Osteocyte (in vitro differentiated cells): ENCODE data around the gene ANKLE2. TPM values are rescaled to one million over a fixed set of nuclear protein-coding genes. Genes with fewer than 3 reads are reported as not detected.

ENCODE experiments used
- DNase-seq: peaks from one replicate; pipeline ENCODE4 v3.0.0; 2021; ENCODE audit warnings: mixed read lengths; ENCODE audit not compliant: unreplicated experiment; ENCODE audit errors: extremely low spot score
- H3K27ac Mint-ChIP-seq: one replicate; pipeline ENCODE4 v1.8.0; 2021; ENCODE audit warnings: mild to moderate bottlenecking, mixed read lengths; ENCODE audit not compliant: unreplicated experiment
- H3K27me3 Mint-ChIP-seq: one replicate; pipeline ENCODE4 v1.8.0; 2021; ENCODE audit warnings: mixed read lengths; ENCODE audit not compliant: unreplicated experiment
- H3K36me3 Mint-ChIP-seq: one replicate; pipeline ENCODE4 v1.8.0; 2021; ENCODE audit warnings: mixed read lengths; ENCODE audit not compliant: unreplicated experiment
- H3K4me1 Mint-ChIP-seq: one replicate; pipeline ENCODE4 v1.8.0; 2021; ENCODE audit warnings: mixed read lengths; ENCODE audit not compliant: unreplicated experiment
- H3K4me3 Mint-ChIP-seq: one replicate; pipeline ENCODE4 v1.8.0; 2021; ENCODE audit warnings: mild to moderate bottlenecking, moderate library complexity, mixed read lengths; ENCODE audit not compliant: unreplicated experiment
- H3K9me3 Mint-ChIP-seq: one replicate; pipeline ENCODE4 v1.8.0; 2021; ENCODE audit warnings: mixed read lengths; ENCODE audit not compliant: unreplicated experiment
- total RNA-seq: library from RNA; stranded (reverse); gene quantifications from 2 replicates; pipeline ENCODE4 v1.2.1, GENCODE V29; 2021
- TF ChIP-seq, protein P1 (sequence below): fragments of 200-600 bp; sonication (generic); IDR thresholded peaks from 2 replicates; pipeline ENCODE4 v1.5.0; 2021; ENCODE audit warnings: antibody characterized with exemption, mild to moderate bottlenecking, moderate library complexity

ANKLE2 gene
- total RNA-seq, 1 donor from 2014 or later: 70.0 TPM

DNA sequence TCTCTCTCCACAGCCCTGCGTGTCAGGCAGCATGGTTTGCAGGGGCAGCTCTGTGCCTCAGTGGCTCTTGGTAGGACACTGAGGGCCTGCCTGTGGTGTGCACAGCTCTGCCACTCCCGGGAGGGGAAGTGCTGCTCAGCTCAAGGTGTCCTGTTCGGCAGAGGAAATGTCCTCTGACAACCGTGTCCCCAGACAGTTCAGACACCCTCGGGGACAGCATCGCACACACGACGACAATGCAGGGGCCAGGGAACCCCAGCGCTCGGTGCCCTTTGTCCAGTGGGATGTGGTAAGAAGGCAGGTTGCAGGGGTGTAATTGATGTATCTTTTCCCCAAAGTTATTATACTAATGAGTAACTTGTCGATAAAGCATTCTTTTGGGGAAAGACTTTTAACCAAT is 14.2 kb downstream of the ANKLE2 start:
- Mint-ChIP-seq H3K27ac (no peak overlapping the region), H3K9me3 (no peaks in the 10 kb centered on the region), H3K4me3 (no peak overlapping the region), H3K27me3 (no peaks in the 10 kb centered on the region), H3K4me1 (no peaks in the 10 kb centered on the region), H3K36me3 (peaks cover 39% of the 10 kb centered on the region)
- DNase-seq: no peak
- TF ChIP-seq, protein P1, sequence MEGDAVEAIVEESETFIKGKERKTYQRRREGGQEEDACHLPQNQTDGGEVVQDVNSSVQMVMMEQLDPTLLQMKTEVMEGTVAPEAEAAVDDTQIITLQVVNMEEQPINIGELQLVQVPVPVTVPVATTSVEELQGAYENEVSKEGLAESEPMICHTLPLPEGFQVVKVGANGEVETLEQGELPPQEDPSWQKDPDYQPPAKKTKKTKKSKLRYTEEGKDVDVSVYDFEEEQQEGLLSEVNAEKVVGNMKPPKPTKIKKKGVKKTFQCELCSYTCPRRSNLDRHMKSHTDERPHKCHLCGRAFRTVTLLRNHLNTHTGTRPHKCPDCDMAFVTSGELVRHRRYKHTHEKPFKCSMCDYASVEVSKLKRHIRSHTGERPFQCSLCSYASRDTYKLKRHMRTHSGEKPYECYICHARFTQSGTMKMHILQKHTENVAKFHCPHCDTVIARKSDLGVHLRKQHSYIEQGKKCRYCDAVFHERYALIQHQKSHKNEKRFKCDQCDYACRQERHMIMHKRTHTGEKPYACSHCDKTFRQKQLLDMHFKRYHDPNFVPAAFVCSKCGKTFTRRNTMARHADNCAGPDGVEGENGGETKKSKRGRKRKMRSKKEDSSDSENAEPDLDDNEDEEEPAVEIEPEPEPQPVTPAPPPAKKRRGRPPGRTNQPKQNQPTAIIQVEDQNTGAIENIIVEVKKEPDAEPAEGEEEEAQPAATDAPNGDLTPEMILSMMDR: no peak

DNA sequence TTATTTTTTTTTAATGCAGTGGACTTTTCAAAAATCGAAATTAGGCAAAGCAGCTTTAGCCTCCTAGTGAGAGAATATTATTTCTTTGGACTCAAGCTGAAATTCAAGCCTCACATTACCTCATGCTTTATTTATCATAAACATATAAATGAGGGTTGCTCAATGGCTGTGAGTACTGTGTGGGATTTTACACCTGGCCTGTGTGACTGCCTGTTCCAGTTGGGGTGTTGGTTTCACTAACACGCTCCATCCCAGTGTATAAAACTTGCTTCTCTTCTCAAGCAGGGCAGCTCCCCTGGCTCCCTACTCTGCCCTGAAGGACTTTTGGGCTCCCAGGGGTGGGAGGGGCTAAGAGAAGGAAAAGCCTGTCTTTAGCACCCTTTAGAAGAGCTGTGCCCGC is 15.0 kb downstream of the ANKLE2 start:
- H3K4me3 Mint-ChIP-seq: no peak overlapping the region
- no peak overlapping the region for H3K27ac Mint-ChIP-seq
- peaks cover 40% of the 10 kb centered on the region for H3K36me3 Mint-ChIP-seq
- no peaks in the 10 kb centered on the region for H3K9me3 Mint-ChIP-seq
- DNase-seq: no peak
- no peaks in the 10 kb centered on the region for H3K4me1 Mint-ChIP-seq
- no peaks in the 10 kb centered on the region for H3K27me3 Mint-ChIP-seq
- TF ChIP-seq, protein P1: no peak

DNA sequence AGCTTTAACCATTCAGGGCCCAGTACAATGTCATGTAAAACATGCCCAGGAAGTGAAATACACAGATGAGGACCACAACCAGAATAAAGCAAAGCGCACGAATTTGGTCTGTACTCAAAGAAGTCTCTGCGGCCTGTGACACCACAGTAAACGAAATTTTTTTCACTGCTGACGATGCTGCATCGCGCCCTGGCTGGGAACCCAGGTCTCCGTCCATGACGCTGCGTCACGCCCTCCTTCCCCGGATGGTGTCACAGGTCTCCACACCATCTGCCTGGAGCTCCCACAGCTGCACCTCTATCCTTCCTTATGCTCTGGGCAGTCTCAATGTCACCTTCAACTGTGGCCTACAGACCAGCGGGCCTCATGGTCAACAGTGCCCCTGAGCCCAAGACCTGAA is 17.8 kb downstream of the ANKLE2 start:
- H3K9me3 Mint-ChIP-seq: no peaks in the 10 kb centered on the region
- no peak overlapping the region for H3K27ac Mint-ChIP-seq
- H3K27me3 Mint-ChIP-seq: no peaks in the 10 kb centered on the region
- TF ChIP-seq, protein P1: no peak
- peaks cover 55% of the 10 kb centered on the region for H3K36me3 Mint-ChIP-seq
- H3K4me3 Mint-ChIP-seq: no peak overlapping the region
- H3K4me1 Mint-ChIP-seq: no peaks in the 10 kb centered on the region
- no peak for DNase-seq

GRCh38 chr12:132741620-132742019 is 20.0 kb downstream of the ANKLE2 start:
- Mint-ChIP-seq H3K9me3 (no peaks in the 10 kb centered on the region), H3K27ac (no peak overlapping the region), H3K36me3 (peaks cover 56% of the 10 kb centered on the region), H3K4me3 (no peak overlapping the region), H3K27me3 (no peaks in the 10 kb centered on the region), H3K4me1 (no peaks in the 10 kb centered on the region)
- no peak for DNase-seq
- TF ChIP-seq, protein P1: no peak

DNA sequence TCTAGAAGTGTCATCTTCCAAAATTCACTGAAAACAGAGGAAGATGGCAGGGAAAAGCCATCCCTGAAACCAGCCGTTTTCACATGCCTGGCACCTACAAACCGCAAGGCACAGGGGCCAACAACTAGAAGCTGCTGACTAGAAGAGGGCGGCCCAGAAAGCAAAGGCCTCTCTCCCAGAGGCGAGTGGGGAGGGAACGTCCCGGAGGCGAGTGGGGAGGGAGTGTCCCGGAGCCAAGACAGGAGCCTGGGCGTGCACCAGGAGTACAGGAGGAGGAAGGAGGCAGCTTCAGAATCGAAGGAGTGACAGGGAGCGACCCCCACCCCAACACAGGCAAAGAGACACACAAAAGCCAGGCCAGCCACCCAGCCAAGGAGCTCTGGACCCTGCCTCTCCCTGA is 21.0 kb downstream of the ANKLE2 start:
- Mint-ChIP-seq H3K36me3 (peaks cover 59% of the 10 kb centered on the region), H3K27me3 (no peaks in the 10 kb centered on the region), H3K27ac (no peak overlapping the region), H3K9me3 (no peaks in the 10 kb centered on the region), H3K4me1 (no peaks in the 10 kb centered on the region), H3K4me3 (no peak overlapping the region)
- TF ChIP-seq, protein P1: no peak
- DNase-seq: no peak
